ENCODE results near the gene PHTF2. TPM values are rescaled to one million over a fixed set of nuclear protein-coding genes. Genes with fewer than 3 reads are reported as not detected.

PHTF2 gene
- total and polyA plus RNA-seq, 2 of the 4 experiments (the other 2 are of a cell fraction), result 28.3 to 69.9 TPM

DNA sequence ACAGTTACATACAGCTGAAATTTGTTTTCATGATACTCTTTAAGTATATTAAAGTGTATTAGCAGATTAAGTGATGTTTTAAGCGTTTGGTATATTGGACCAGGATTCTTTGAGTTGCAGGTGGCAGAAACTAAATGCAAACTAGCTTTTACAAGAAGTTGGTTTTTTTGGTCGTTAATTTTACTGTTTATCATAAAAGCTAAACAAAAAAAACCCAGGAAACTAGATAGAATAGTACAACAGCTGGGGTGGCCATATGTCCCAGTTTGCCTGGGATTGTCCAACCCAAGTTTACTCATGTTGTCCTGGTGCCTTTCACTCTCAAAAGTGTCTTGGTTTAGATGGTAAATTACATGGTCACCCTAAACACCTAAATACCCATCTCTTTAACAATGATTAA, 108.7 kb downstream of the PHTF2 start:
- Histone ChIP-seq H3K23ac (ENCODE audit: low read depth, low read length) (no peak overlapping the region), H3K4me1 (ENCODE audit: control insufficient read depth, insufficient read depth, low read length) (no peaks in the 10 kb centered on the region; the same call in 1 of the 2 replicates), H3K4ac (ENCODE audit: low read depth, low read length) (no peak overlapping the region), H2BK20ac (ENCODE audit: low read depth, low read length) (no peak overlapping the region), H2AFZ (replicated peaks; ENCODE audit: low read length, poor library complexity) (no peak overlapping the region), H2BK5ac (ENCODE audit: low read depth, low read length, poor library complexity, severe bottlenecking) (no peak overlapping the region), H4K20me1 (ENCODE audit: insufficient read depth, low read length) (no peaks in the 10 kb centered on the region), H2BK120ac (ENCODE audit: low read depth, low read length) (no peak overlapping the region), H3K9ac (ENCODE audit: low read depth, low read length) (no peak overlapping the region), H3K56ac (ENCODE audit: extremely low read depth, insufficient read depth, low read length) (no peak overlapping the region), H3K4me3 (ENCODE audit: insufficient read depth, low read depth, low read length) (no peak overlapping the region), H3K36me3 (ENCODE audit: control insufficient read depth, insufficient read depth, low read length) (peaks cover 2% of the 10 kb centered on the region; the same call in 1 of the 2 replicates), H3K27ac (ENCODE audit: insufficient read depth, low read length) (no peak overlapping the region), H3K9me1 (ENCODE audit: insufficient read depth, low read length) (0 out of 2 replicates have a peak, but pooled peaks cover 2% of the 10 kb centered on the region), H3K9me3 (ENCODE audit: control insufficient read depth, insufficient read depth, low read length) (no peaks in the 10 kb centered on the region), H2AK5ac (ENCODE audit: low read depth, low read length) (no peak overlapping the region), H4K5ac (ENCODE audit: low read depth, low read length) (no peak overlapping the region), H4K8ac (ENCODE audit: low read depth in 2 of 2, low read length in 2 of 2) (no peak overlapping the region), H3K14ac (replicated peaks; ENCODE audit: low read depth, low read length) (no peak overlapping the region), H3K27me3 (ENCODE audit: control insufficient read depth, insufficient read depth, low read length) (no peaks in the 10 kb centered on the region), H2AK9ac (replicated peaks; ENCODE audit: low read depth, low read length, poor library complexity) (no peak overlapping the region), H4K91ac (ENCODE audit: insufficient read depth, low read depth, low read length) (no peak overlapping the region), H3K18ac (ENCODE audit: low read depth, low read length) (no peak overlapping the region), H2BK15ac (ENCODE audit: low read depth, low read length) (no peak overlapping the region), H3K79me1 (ENCODE audit: low read depth in 1 of 2, low read length in 2 of 2) (peaks cover 0 to 1% of the 10 kb centered on the region in 2 experiments; a peak in 2 of 4 replicates), H3K4me2 (ENCODE audit: low read depth, low read length) (no peak overlapping the region)
- CTCF ChIA-PET, result interaction anchor here (0.6 kb wide), 1 partner anchor 17 kb away, joined by 3 read pairs; no protein-coding TSS in a partner anchor
- in situ Hi-C loops (cut with MboI; ENCODE audit: low sequenced_read_pairs), result no loop called here
- no peak for ATAC-seq (ENCODE audit: low read depth)
- DNase-seq, result no peak
- BruUV-seq (replicated peaks), result no TSS peak
- WGBS, 2 experiments (ENCODE audit: extremely low coverage in 2 of 2, insufficient read length in 1 of 2), result no CpG with 5 or more reads among the region's 2 CpGs
- POLR2A ChIA-PET (ENCODE audit: unreplicated experiment), result interaction anchor here (0.5 kb wide), 1 partner anchor 11 kb away, joined by 4 read pairs; no protein-coding TSS in a partner anchor
- dilution Hi-C loops (cut with HindIII; ENCODE audit: low sequenced_read_pairs, unreplicated experiment), result no loop called here
- intact Hi-C loops (cut with micrococcal nuclease), result loop anchor here (10.0 kb wide), 1 partner anchor 112 kb away; the partner anchor contains the start of genes PHTF2 and TMEM60
- TF ChIP-seq CEBPB (IDR thresholded peaks at IDR 0.05; ENCODE audit: low read depth, low read length) (no peak), NFE2L2 (IDR thresholded peaks at IDR 0.05; ENCODE audit: low read depth, low read length) (no peak), RAD21 (IDR thresholded peaks at IDR 0.05; ENCODE audit: low read length) (no peak), MXI1 (IDR thresholded peaks at IDR 0.05; ENCODE audit: borderline replicate concordance, low read depth, low read length) (no peak), FOS (IDR thresholded peaks at IDR 0.05; ENCODE audit: low read depth, low read length) (no peak), MAFK (IDR thresholded peaks at IDR 0.05; ENCODE audit: low read depth, low read length) (no peak), RFX5 (IDR thresholded peaks at IDR 0.05; ENCODE audit: low read depth, low read length) (no peak), RCOR1 (IDR thresholded peaks at IDR 0.05; ENCODE audit: insufficient replicate concordance, low read length) (no peak), BHLHE40 (IDR thresholded peaks at IDR 0.05; ENCODE audit: low read depth, low read length) (no peak), MAZ (IDR thresholded peaks at IDR 0.05; ENCODE audit: borderline replicate concordance, low read depth, low read length) (no peak)
- TF ChIP-seq, protein P1, sequence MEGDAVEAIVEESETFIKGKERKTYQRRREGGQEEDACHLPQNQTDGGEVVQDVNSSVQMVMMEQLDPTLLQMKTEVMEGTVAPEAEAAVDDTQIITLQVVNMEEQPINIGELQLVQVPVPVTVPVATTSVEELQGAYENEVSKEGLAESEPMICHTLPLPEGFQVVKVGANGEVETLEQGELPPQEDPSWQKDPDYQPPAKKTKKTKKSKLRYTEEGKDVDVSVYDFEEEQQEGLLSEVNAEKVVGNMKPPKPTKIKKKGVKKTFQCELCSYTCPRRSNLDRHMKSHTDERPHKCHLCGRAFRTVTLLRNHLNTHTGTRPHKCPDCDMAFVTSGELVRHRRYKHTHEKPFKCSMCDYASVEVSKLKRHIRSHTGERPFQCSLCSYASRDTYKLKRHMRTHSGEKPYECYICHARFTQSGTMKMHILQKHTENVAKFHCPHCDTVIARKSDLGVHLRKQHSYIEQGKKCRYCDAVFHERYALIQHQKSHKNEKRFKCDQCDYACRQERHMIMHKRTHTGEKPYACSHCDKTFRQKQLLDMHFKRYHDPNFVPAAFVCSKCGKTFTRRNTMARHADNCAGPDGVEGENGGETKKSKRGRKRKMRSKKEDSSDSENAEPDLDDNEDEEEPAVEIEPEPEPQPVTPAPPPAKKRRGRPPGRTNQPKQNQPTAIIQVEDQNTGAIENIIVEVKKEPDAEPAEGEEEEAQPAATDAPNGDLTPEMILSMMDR (conservative IDR thresholded peaks at IDR 0.05; ENCODE audit: low read depth, low read length), result no peak
- TF ChIP-seq, protein P2, sequence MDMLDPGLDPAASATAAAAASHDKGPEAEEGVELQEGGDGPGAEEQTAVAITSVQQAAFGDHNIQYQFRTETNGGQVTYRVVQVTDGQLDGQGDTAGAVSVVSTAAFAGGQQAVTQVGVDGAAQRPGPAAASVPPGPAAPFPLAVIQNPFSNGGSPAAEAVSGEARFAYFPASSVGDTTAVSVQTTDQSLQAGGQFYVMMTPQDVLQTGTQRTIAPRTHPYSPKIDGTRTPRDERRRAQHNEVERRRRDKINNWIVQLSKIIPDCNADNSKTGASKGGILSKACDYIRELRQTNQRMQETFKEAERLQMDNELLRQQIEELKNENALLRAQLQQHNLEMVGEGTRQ (IDR thresholded peaks at IDR 0.05; ENCODE audit: low read depth, low read length), result no peak
- TF ChIP-seq, protein P3, sequence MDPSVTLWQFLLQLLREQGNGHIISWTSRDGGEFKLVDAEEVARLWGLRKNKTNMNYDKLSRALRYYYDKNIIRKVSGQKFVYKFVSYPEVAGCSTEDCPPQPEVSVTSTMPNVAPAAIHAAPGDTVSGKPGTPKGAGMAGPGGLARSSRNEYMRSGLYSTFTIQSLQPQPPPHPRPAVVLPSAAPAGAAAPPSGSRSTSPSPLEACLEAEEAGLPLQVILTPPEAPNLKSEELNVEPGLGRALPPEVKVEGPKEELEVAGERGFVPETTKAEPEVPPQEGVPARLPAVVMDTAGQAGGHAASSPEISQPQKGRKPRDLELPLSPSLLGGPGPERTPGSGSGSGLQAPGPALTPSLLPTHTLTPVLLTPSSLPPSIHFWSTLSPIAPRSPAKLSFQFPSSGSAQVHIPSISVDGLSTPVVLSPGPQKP (IDR thresholded peaks at IDR 0.05; ENCODE audit: borderline replicate concordance, low read depth, low read length), result no peak

All from IMR-90 (cell line).